Daoy (cell line): ENCODE data around the gene PPFIA4. TPM values are rescaled to one million over a fixed set of nuclear protein-coding genes. Genes with fewer than 3 reads are reported as not detected.

Experiments
- DNase-seq: peaks from one replicate; pipeline ENCODE4 v3.0.0-alpha.2; 2015; ENCODE audit warnings: low read depth
- total RNA-seq: library from RNA; depleted of rRNA; stranded (reverse); fragments of >200 nt; shearing (Covaris generic); gene quantifications from 2 replicates; pipeline ENCODE4 v1.2.3, GENCODE V29; 2014

Gene PPFIA4
- total RNA-seq, 1 experiment from 2014 or later = 0.11 TPM

GRCh38 chr1:203099805-203100515, 73.7 kb downstream of the PPFIA4 start:
- no peak for DNase-seq

DNA sequence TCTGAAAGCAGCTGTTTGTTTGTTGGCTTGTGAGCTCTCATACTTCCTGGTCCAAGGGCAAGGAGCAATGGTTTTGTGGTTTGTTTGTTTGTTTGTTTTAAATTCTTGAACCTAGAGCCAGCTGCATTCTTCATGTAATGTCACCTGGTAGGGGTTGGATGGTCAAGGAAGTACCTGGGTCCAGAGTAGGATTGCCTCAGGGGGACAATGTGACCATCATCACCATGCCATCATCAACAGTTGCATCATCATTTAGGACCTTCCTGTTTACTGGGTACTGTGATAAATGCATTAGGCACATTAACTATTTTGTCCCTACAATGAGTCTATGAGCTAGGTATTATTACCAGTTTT, 74.2 kb downstream of the PPFIA4 start:
- DNase-seq = no peak

DNA sequence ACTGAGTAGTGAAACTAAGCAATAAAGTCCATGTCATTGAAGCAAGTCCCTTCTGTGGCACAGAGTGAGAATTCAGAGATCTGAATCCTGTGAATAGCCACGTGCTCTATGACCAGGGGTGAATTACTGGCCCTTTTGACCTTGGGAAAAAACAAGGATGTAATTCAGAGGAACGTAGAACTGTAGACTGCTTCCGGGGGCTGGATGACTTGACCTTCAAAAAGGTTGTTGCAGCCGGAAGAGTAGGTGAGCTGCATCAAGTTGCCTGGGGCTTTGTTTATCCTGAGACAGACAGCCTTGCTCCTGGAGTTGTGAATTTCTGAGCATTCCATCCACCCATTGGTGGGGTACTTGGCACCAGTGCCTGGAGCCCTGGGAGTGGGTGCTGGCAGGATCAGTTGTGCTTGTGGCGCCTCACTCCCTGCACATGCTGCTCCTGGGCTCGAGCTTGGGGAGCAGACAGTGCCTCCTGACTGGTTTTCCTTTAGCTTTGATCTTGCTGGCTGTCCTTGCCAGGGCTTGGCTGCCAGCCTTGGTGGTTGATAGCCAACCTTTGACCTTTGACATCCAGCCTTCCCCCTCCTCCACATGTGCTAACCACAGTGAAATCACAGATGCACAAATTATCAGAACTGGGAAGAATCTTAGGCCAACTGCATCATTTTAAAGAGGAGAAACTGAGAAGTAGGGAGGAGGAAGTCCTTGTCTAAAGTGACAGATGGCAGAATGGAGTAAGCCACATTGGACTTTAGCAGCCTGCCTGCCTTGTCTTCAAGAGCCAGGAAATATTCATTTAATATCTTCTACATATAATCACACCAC, 75.7 kb downstream of the PPFIA4 start:
- DNase-seq = no peak

DNA sequence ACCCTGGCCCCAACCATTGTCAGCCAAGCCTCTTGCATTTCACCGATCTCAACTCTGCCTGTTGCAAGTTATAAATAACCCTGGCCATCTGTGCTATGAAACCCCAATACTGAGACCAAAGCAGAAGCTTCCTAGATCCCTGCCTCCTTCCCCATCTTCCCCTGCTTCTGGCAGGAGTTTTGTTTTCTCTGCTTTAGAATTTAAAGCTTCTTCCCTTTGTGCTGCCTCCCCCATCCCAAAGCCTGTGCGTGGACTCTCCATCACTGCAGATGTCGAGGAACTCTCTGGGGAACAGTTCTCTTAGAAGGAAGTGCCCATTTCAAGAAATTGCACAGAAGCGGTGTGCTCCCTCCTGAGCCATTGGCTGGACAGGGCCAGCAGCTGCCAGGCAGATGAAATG, 76.9 kb downstream of the PPFIA4 start:
- no peak for DNase-seq

GRCh38 chr1:203103829-203104495, 77.7 kb downstream of the PPFIA4 start:
- DNase-seq = no peak

- no peak for DNase-seq
Measured at GRCh38 chr1:203104789-203105390, 78.6 kb downstream of the PPFIA4 start.

- DNase-seq = no peak
Measured at GRCh38 chr1:203112475-203112874, 86.2 kb downstream of the PPFIA4 start.

- no peak for DNase-seq
Measured at GRCh38 chr1:203113308-203113707, 87.0 kb downstream of the PPFIA4 start.

DNA sequence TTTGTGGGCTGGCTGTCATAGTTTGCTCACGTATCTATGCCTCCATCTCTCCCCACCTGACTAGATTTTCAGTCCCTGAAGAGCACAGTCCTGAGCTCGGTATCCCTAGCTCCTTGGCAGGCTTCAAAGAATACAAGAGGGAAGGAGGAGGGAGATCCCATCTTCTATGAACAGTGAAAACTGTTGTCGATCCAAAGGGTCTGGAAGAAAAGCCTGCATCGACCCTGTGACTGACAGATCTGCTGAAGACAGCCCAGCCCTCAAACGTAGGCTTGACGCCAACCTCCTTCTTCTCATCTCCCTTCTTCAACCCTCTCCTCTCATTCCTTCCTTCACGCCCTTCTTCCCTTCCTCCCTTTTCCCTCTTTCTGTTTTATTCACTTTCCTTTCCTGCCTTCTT, 87.9 kb downstream of the PPFIA4 start:
- DNase-seq = no peak

GRCh38 chr1:203116091-203116820, 90.0 kb downstream of the PPFIA4 start:
- DNase-seq = no peak

GRCh38 chr1:203117611-203118575, 91.6 kb downstream of the PPFIA4 start:
- peak; percentile 82 for DNase-seq

GRCh38 chr1:203120325-203121153, 94.2 kb downstream of the PPFIA4 start:
- DNase-seq = no peak

DNA sequence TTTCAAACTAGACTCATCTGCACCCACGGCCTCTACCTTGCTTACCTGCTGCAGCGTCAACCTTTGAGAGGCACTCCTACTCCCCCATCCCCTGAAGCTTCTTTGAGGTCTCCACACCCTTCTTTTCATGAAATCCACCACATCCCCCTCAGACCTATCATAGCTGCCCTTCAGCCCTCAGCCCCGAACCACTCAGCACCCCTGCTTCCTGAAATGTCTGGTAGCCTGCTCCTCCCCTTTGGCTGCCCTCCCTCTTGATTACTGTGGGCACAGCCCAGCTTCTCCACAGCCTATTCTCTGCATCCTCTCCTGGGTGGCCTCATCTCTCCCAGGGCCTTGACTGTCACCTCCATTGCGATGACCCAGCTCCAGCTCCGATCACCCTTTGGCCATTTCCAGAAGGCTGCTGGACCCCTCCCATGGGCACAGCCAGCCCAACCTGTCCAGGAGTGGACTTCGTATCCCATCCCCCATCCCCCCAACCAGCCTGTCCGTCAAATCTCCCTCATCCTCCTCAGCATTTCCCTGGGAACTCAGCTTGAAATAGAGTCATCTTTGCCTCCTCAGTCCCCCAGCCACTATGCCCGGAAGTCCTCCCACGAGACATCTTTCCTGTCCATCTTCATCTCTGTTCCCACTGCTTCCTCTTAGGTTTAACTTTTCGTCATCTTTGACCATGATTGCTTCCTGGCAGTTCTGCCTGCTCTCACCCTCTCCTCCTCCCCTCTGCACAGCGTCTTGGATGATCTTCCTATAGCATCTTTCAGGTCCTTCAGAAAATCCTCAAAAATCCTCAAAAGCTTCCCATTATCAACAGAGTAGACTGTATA, 95.1 kb downstream of the PPFIA4 start:
- DNase-seq = no peak

GRCh38 chr1:203122159-203122558, 95.9 kb downstream of the PPFIA4 start:
- DNase-seq = no peak

DNA sequence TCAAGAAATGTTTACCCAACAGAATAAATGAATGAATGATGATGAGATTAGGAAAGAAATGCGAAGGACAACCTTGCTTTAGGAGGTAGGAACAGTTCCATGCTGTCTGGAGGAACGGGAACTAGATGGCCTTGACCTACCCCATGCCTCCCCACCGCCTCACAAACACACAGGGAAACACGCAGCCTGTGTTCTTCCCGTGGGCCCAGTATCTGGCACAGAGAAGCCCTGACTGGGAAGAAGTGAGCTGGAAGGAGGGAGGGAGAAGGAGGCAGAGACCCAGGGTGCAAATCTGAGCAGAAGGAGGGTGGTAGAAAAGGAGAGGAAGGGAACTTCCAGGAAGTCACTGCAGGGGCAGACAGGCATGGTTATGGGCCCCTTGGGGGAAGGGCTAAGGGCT, 97.7 kb downstream of the PPFIA4 start:
- DNase-seq = no peak

DNA sequence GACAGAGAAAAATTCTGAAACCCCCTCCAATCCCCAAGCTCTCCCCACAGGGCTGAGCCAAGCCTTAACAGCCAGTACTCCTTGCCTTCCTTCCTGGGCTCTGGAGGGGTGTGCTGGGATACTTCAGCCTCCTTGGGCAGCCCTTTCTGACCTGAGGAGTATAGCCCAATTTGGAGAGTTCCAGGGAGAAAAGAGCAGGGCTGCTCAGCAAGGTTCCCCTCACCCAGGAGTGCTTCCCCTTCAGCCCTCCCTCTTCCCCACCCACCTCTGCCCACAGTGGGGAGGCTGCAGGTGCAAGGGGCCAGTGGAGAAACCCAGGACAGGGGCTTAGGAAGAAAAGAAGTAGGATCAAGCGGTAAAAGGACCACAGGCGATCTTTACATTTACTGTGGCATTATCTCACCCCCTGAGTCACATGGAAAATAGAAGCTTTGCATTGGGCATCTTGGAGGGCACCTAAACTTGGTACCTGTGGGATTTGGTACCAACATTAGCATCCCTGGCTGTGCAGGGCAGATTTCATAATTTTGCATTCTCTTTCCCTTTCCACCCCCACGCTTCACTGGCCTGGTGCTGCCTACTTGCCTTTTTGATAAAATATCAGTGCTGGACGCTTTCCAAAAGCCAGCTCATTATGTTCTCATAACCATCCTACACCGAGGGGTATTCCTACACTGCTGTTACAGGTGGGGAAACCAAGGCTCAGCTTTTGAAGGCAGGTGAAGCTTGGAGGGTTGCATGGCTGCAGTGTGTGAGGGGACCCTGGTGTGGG, 98.4 kb downstream of the PPFIA4 start:
- DNase-seq = peak; percentile 59

DNA sequence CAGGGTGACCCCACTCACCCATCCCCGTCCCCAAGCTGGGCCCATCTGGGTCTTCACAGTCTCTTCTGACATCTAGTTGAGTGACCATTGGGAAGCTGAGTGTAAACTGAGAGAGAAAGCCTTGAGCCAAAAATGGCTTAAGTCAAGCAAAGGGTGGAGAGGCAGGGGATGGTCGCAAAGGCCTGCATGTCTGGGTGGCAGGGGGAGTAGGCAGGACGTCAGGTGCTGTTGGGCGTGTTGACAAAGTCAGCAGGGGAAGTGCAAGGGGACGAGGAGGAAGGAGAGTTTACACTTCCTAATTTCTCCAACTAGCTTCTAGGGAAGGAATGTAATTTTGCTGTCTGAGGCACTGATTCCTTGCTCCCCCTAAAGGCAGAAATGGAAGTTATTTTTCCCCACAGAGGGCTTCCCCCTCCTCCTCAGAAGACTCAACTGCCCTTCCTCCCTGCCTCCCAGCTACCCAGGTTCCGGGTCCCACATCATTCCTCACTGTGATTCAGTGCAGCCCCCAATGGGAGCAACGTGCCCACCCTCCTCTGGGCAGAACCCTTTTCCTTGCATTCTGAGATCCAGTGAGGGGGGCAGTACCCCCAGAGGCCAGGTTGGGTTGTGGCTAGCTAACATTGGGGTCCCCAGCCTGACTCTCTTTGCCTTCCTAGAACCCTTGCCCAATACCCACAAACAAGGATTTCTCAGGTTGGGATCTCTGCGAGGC, 100.0 kb downstream of the PPFIA4 start:
- no peak for DNase-seq
